GM12891 (cell line): ENCODE results near the gene RDX.

Experiments
- POLR2A ChIP-seq: IDR thresholded peaks from 2 replicates; pipeline ENCODE4 v1.6.1; 2011; ENCODE audit warnings: low read depth, low read length, control low read depth
- POLR2AphosphoS5 ChIP-seq: IDR thresholded peaks from 2 replicates; pipeline ENCODE4 v1.6.1; 2011; ENCODE audit warnings: low read depth, low read length, control low read depth
- POU2F2 ChIP-seq: IDR thresholded peaks from 2 replicates; pipeline ENCODE4 v1.6.1; 2011; ENCODE audit warnings: low read depth, mild to moderate bottlenecking, control low read depth, low read length, moderate library complexity
- SPI1 ChIP-seq: IDR thresholded peaks from 2 replicates; pipeline ENCODE4 v1.6.1; 2011; ENCODE audit warnings: low read depth, low read length, control low read depth
- TAF1 ChIP-seq: IDR thresholded peaks from 2 replicates; pipeline ENCODE4 v1.6.1; 2011; ENCODE audit warnings: low read depth, low read length, control low read depth

GRCh38 chr11:110311783-110312579, 15.6 kb upstream of the RDX start:
- no peak for TF ChIP-seq POLR2AphosphoS5
- no peak for TF ChIP-seq TAF1
- no peak for TF ChIP-seq POLR2A
- TF ChIP-seq SPI1: peak; percentile 16; the same call in 1 of the 2 replicates
- no peak for TF ChIP-seq POU2F2
